Measurements from ENCODE around the gene MCMBP.
"Not testable (repeated sequence)": the region's sequence is repeated elsewhere in the genome, so short reads cannot be mapped to it uniquely, and the experiment has no call there.

- not testable (repeated sequence) for TF ChIP-seq POLR2A (IDR thresholded peaks at IDR 0.05; ENCODE audit: borderline replicate concordance, extremely low read depth, insufficient read depth, insufficient read length); YY1 (IDR thresholded peaks at IDR 0.05; ENCODE audit: extremely low read depth, insufficient replicate concordance, low read depth, low read length)
Measured at GRCh38 chr10:119889201-119889600, 16.6 kb upstream of the MCMBP start.
